Retinal pigment epithelial cell (primary cell): Measurements from ENCODE around the gene APOL1.

Experiments
- DNase-seq: peaks from one replicate; pipeline ENCODE4 v3.0.0-alpha.2; 2010; ENCODE audit warnings: low read depth
- H3K4me3 ChIP-seq: 2 replicates; pipeline ENCODE4 v1.5.1; 2011; ENCODE audit warnings: mild to moderate bottlenecking, low read length, control low read depth, moderate library complexity
- CTCF ChIP-seq: conservative IDR thresholded peaks from 2 replicates; pipeline ENCODE4 v1.5.1; 2011; ENCODE audit warnings: low read depth, low read length, control low read depth, inconsistent platforms

The APOL1 gene

GRCh38 chr22:36302439-36303114, 49.6 kb downstream of the APOL1 start:
- H3K4me3 ChIP-seq = no peak overlapping the region
- no peak for DNase-seq
- no peak for TF ChIP-seq CTCF

GRCh38 chr22:36303115-36303467, 50.2 kb downstream of the APOL1 start:
- no peak overlapping the region for H3K4me3 ChIP-seq
- no peak for TF ChIP-seq CTCF
- no peak for DNase-seq

GRCh38 chr22:36303874-36304273, 50.9 kb downstream of the APOL1 start:
- no peak for TF ChIP-seq CTCF
- no peak for DNase-seq
- H3K4me3 ChIP-seq = no peak overlapping the region

DNA sequence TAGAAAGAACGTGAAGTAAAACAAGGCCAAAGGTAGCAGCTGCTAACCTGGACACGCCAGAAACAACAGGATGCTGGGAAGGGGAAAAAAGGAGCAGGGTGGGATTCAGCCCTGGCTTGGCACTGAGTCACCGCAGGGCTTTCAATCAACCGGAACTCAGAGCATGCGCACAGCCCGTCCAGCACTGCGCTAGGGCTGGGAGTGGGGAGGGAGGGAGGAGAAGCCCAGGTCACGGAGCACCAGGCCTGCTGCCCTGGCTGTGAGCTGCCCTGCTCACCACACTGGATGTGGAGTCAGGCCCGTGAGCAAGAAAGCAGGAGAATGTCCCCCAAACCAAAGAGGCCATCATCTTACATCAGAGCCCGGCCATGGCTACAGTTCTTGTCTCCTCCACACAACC, 51.5 kb downstream of the APOL1 start:
- H3K4me3 ChIP-seq = no peak overlapping the region
- DNase-seq = no peak
- TF ChIP-seq CTCF = no peak

DNA sequence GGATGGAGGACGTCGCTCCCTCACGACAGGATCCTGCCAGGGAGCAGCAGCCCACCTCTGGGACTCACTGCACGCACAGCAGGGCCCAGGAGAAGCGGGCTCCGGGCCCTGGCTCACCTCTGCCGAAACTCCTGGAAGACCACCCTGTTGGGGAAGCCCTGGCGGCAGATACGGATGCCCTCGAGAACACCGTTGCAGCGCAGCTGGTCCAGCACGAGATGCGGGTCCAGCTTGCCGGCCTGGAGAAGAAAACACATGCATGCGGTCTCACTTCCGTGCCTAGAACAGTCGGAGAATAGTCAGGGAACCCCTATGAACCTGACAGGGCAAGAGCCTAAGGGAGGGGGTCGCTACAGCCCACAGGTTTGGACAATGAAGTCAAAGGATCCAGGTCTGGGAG, 52.9 kb downstream of the APOL1 start:
- no peak for TF ChIP-seq CTCF
- DNase-seq = no peak

GRCh38 chr22:36306227-36306626, 53.3 kb downstream of the APOL1 start:
- DNase-seq = no peak
- TF ChIP-seq CTCF = no peak

More for the DNA sequence above, 52.9 kb downstream of the APOL1 start:
- no peak overlapping the region for H3K4me3 ChIP-seq

GRCh38 chr22:36308880-36309279, 55.9 kb downstream of the APOL1 start:
- H3K4me3 ChIP-seq = no peak overlapping the region
- TF ChIP-seq CTCF = no peak
- DNase-seq = no peak

More at GRCh38 chr22:36306227-36306626, 53.3 kb downstream of the APOL1 start:
- no peak overlapping the region for H3K4me3 ChIP-seq
